ENCODE results near the gene APOBEC2. TPM values are rescaled to one million over a fixed set of nuclear protein-coding genes. Genes with fewer than 3 reads are reported as not detected.

Gene APOBEC2
- total RNA-seq, 3 donors from 2014 or later: not detected

DNA sequence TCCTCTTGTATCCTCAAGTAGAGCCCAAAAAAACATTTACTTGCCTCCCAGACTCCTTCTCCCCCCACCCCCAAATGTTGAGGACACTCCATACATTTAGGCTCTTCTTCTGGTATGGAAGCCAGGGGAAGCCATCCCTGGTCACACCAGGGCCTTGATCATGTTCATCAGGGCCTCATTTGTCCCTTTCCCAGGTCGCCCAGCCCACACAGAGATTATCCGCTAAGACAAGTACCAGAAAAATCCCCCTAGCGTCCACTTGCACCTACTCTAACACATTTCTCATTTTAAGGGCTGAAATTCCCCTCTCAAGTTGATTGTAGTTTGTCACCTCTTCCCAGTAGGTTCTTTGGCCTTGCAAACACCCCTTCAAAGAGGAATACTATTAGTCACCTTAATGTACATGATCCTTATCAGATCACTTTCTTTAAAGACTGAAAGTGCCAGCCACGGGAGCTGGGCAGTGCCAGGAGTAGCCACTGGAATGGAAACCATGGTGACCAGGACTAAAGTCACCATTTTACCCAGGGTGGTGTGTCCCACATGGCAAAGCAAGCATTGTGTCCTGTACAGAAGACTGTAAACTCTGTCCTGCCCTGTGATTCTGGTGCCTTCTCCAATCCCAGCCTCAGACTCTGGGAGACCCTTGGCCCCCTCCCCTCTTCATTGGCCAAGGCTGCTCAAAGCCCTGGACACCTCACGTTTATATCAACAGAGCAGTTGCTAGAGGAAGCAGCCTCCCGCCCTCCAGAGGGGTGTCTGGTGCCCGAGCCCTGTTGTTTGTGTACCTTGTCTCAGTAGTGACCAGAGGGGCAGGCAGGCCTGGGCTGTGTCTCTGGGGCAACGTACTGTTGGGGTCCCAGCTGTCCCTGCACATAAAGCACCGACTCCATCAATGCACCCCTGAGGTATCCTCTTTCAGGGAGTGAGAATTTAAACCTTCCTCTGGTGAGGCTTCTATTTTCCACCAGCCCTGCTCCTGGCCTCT is 5.0 kb upstream of the APOBEC2 start:
- intact Hi-C loops (cut with DNase I, micrococcal nuclease): no loop called here
- no peaks in the 10 kb centered on the region for H3K4me1 ChIP-seq (ENCODE audit: low read depth)
- no peak overlapping the region for H3K4me3 ChIP-seq
- no peaks in the 10 kb centered on the region for H3K36me3 ChIP-seq (ENCODE audit: low read depth)
- H3K9me3 ChIP-seq: no peaks in the 10 kb centered on the region
- ATAC-seq (no peak), DNase-seq (no peak)
- TF ChIP-seq, protein P1, sequence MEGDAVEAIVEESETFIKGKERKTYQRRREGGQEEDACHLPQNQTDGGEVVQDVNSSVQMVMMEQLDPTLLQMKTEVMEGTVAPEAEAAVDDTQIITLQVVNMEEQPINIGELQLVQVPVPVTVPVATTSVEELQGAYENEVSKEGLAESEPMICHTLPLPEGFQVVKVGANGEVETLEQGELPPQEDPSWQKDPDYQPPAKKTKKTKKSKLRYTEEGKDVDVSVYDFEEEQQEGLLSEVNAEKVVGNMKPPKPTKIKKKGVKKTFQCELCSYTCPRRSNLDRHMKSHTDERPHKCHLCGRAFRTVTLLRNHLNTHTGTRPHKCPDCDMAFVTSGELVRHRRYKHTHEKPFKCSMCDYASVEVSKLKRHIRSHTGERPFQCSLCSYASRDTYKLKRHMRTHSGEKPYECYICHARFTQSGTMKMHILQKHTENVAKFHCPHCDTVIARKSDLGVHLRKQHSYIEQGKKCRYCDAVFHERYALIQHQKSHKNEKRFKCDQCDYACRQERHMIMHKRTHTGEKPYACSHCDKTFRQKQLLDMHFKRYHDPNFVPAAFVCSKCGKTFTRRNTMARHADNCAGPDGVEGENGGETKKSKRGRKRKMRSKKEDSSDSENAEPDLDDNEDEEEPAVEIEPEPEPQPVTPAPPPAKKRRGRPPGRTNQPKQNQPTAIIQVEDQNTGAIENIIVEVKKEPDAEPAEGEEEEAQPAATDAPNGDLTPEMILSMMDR (IDR thresholded peaks at IDR 0.05): no peak

DNA sequence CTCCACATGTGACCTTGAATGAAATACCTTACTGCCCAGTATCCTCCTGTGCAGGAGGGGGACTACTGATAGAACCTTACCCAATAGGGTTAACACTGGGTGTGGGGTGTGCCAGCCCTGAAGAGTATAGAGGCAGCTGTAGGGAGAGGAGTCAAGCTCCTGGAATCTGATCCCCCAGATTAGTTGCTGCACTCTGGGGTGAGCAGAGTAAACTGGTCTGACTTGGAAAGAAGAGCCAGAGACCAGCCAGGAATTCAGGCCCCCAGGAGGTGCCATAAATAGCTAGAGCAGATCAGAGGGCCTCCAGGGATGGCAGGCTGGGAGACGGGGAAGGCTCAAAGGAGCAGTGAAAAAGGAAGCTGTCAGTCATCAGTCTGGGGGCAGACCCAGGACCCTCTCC is 3.5 kb upstream of the APOBEC2 start:
- Histone ChIP-seq H3K4me1 (ENCODE audit: low read depth) (no peaks in the 10 kb centered on the region), H3K36me3 (ENCODE audit: low read depth) (no peaks in the 10 kb centered on the region), H3K4me3 (no peak overlapping the region), H3K9me3 (no peaks in the 10 kb centered on the region)
- intact Hi-C loops (cut with DNase I, micrococcal nuclease): no loop called here
- DNase-seq (no peak), ATAC-seq (no peak)
- TF ChIP-seq, protein P1 (IDR thresholded peaks at IDR 0.05): no peak

DNA sequence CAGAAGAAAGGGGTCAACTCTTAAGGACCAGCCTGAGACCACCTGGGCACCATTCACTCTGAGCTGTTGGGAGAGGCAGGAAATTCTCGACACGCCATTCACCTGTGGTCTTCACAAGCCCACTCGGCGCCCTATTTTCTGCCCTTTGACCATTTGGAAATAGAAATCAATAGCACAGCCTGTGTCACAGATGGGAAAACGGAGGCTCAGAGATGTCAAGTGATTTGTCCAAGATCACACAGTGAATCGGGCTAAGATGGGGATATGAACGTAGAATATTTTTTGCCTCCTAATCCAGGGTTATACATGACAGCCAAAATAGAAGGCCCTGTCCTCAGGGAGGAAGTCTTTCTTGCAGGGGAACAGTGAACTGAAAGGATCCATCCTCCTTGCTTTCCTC is 3.0 kb upstream of the APOBEC2 start:
- H3K4me3 ChIP-seq: no peak overlapping the region
- no peaks in the 10 kb centered on the region for H3K36me3 ChIP-seq (ENCODE audit: low read depth)
- H3K4me1 ChIP-seq (ENCODE audit: low read depth): no peaks in the 10 kb centered on the region
- intact Hi-C loops (cut with DNase I, micrococcal nuclease): no loop called here
- TF ChIP-seq, protein P1 (IDR thresholded peaks at IDR 0.05): no peak
- H3K9me3 ChIP-seq: no peaks in the 10 kb centered on the region
- ATAC-seq (no peak), DNase-seq (no peak)

DNA sequence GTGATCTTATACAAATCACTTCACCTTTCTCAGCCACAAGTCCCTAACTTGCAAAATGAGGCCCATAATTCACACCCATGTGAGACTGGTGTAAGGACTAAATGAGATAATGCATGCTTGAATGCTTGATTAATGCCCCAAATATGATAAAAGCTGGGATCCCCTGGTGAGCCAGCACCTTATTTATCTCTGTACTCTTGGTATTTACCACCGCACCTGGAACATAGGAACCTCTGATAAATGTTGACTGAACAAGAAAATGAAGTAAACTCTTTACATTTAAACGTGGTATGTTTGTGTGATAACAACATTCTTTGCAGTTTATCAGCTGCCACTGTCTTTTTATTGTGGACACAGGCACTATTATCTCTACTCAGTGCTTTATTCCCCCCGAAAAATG is 2.5 kb upstream of the APOBEC2 start:
- no peaks in the 10 kb centered on the region for H3K9me3 ChIP-seq
- ATAC-seq (no peak), DNase-seq (no peak)
- H3K4me3 ChIP-seq: no peak overlapping the region
- H3K36me3 ChIP-seq (ENCODE audit: low read depth): no peaks in the 10 kb centered on the region
- intact Hi-C loops (cut with DNase I, micrococcal nuclease): no loop called here
- H3K4me1 ChIP-seq (ENCODE audit: low read depth): no peaks in the 10 kb centered on the region
- TF ChIP-seq, protein P1 (IDR thresholded peaks at IDR 0.05): no peak

DNA sequence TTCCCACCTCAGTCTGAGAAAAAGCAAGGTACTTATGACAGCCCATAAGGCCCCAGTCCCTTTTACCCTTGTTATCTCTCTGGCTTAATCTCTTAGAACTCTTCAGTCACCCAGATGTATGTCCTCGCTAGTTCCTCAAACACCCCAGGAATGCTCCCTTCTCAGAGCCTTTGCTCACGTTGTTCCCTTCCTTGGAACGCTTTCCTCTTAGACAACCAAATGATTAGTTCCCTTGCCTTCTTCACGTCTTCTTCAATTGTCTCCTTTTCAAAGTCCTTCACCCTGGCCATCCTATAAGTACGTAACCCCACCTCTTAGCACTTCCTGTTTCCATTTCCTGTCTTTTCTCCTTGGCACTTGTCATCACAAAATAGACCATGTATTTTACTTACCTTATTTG is 1.1 kb upstream of the APOBEC2 start:
- H3K4me1 ChIP-seq (ENCODE audit: low read depth): no peaks in the 10 kb centered on the region
- TF ChIP-seq, protein P1 (IDR thresholded peaks at IDR 0.05): no peak
- DNase-seq: no peak
- intact Hi-C loops (cut with DNase I, micrococcal nuclease): no loop called here
- ATAC-seq: no peak
- H3K4me3 ChIP-seq: no peak overlapping the region
- no peaks in the 10 kb centered on the region for H3K36me3 ChIP-seq (ENCODE audit: low read depth)
- no peaks in the 10 kb centered on the region for H3K9me3 ChIP-seq

Measured in mucosa of descending colon (tissue), 3 donors.